Endothelial cell of umbilical vein (primary cell): ENCODE data around the gene DLGAP4. TPM values are rescaled to one million over a fixed set of nuclear protein-coding genes. Genes with fewer than 3 reads are reported as not detected.
A peak's percentile ranks its signal among the peaks of the same experiment; 100 is the strongest.

Experiments
- BruUV-seq: library from RNA; stranded (reverse); fragments of 400-500 nt; replicated peaks from 2 replicates; lab custom pipeline; 2021; lab: Mats Ljungman, UMichigan
- CTCF ChIA-PET: fragments of 300-600, 350-600 bp; sonication (Branson Sonifier 250); formaldehyde crosslinking; loops from one replicate; lab custom pipeline; 2021; ENCODE audit warnings: antibody characterized with exemption, inconsistent platforms; lab: Charles Lee
- POLR2A ChIA-PET: fragments of 300-600, 350-600 bp; sonication (Branson Sonifier 250); formaldehyde crosslinking; loops from one replicate; lab custom pipeline; 2021; ENCODE audit warnings: antibody characterized with exemption, inconsistent platforms; lab: Charles Lee
- DNase-seq: peaks from one replicate; pipeline ENCODE4 v3.0.0-alpha.2; 2011; ENCODE audit warnings: low read depth, low spot score
- FAIRE-seq: peaks from 2 replicates; lab custom pipeline; 2011; peaks lifted over from hg19 to GRCh38; lab: Jason Lieb, UNC
- H2AFZ ChIP-seq: 2 replicates; pipeline ENCODE4 v1.6.0; 2012; ENCODE audit warnings: low read depth, low read length, control low read depth, inconsistent platforms
- H3K27ac ChIP-seq: 2 replicates; pipeline ENCODE4 v1.5.1; 2011; ENCODE audit warnings: low read depth, mild to moderate bottlenecking, control low read depth, low read length, moderate library complexity; ENCODE audit not compliant: insufficient read depth
- H3K27me3 ChIP-seq, 2 experiments: 2 replicates each; pipeline versions ENCODE4 v1.6.0 to v1.6.1; 2011; ENCODE audit warnings: low read length in 2 of 2, mixed read lengths in 1 of 2; ENCODE audit not compliant: control insufficient read depth in 2 of 2, insufficient read depth in 2 of 2
- H3K36me3 ChIP-seq, 2 experiments: 2 replicates in 1 of 2; 3 replicates in 1 of 2; pipeline ENCODE4 v1.5.1; 2011; ENCODE audit warnings: low read length in 2 of 2, mild to moderate bottlenecking in 1 of 2, moderate library complexity in 1 of 2; ENCODE audit not compliant: control insufficient read depth in 2 of 2, insufficient read depth in 2 of 2; ENCODE audit errors: extremely low read depth in 1 of 2
- H3K4me1 ChIP-seq: 3 replicates; pipeline ENCODE4 v1.5.1; 2011; ENCODE audit warnings: mild to moderate bottlenecking, low read length; ENCODE audit not compliant: control insufficient read depth, insufficient read depth; ENCODE audit errors: extremely low read depth
- H3K4me2 ChIP-seq: 2 replicates; pipeline ENCODE4 v1.6.1; 2011; ENCODE audit warnings: low read length, control low read depth, mixed read lengths; ENCODE audit not compliant: insufficient read depth
- H3K4me3 ChIP-seq, 3 experiments: fragments of 200-600 bp in 1 of 3; sonication (generic), shearing (Covaris generic) in 1 of 3; replicated peaks in 1 of 3; 2 replicates each; pipeline ENCODE4 v1.5.1; 2011 to 2016; ENCODE audit warnings: control low read depth in 3 of 3, low read length in 3 of 3, mild to moderate bottlenecking in 2 of 3, inconsistent platforms in 1 of 3, low read depth in 1 of 3, moderate library complexity in 1 of 3; ENCODE audit not compliant: insufficient read depth in 1 of 3
- H3K79me2 ChIP-seq: 2 replicates; pipeline ENCODE4 v1.6.0; 2012; ENCODE audit warnings: low read length, inconsistent platforms; ENCODE audit not compliant: control insufficient read depth, insufficient read depth
- H3K9ac ChIP-seq: replicated peaks from 2 replicates; pipeline ENCODE3; 2011; ENCODE audit warnings: low read length, control low read depth; ENCODE audit not compliant: insufficient read depth; ENCODE audit errors: extremely low read depth
- H3K9me1 ChIP-seq: replicated peaks from 3 replicates; pipeline ENCODE4 v1.6.0; 2011; ENCODE audit warnings: mild to moderate bottlenecking, low read length; ENCODE audit not compliant: control insufficient read depth, insufficient read depth; ENCODE audit errors: extremely low read depth
- H3K9me3 ChIP-seq: replicated peaks from 2 replicates; pipeline ENCODE4 v1.5.1; 2012; ENCODE audit warnings: low read length, inconsistent platforms; ENCODE audit not compliant: control insufficient read depth, insufficient read depth
- H4K20me1 ChIP-seq: replicated peaks from 2 replicates; pipeline ENCODE3; 2011; ENCODE audit warnings: mild to moderate bottlenecking, low read length; ENCODE audit not compliant: control insufficient read depth, insufficient read depth; ENCODE audit errors: extremely low read depth
- EZH2 ChIP-seq: IDR thresholded peaks from 2 replicates; pipeline ENCODE4 v1.6.1; 2012; ENCODE audit warnings: borderline replicate concordance, low read depth, mild to moderate bottlenecking, moderate library complexity, low read length, inconsistent platforms; ENCODE audit not compliant: severe bottlenecking
- FOS ChIP-seq: IDR thresholded peaks from 2 replicates; pipeline ENCODE4 v1.6.1; 2011; ENCODE audit warnings: mild to moderate bottlenecking, low read length, moderate library complexity, borderline replicate concordance; ENCODE audit not compliant: insufficient read depth
- GATA2 ChIP-seq: IDR thresholded peaks from 2 replicates; pipeline ENCODE4 v1.7.0; 2011; ENCODE audit warnings: low read depth, mild to moderate bottlenecking, moderate library complexity, mixed read lengths, low read length; ENCODE audit not compliant: insufficient read length, insufficient read depth
- JUN ChIP-seq: IDR thresholded peaks from 2 replicates; pipeline ENCODE4 v1.6.1; 2011; ENCODE audit warnings: borderline replicate concordance, low read depth; ENCODE audit not compliant: insufficient read length, insufficient read depth
- MYC ChIP-seq: IDR thresholded peaks from one replicate; pipeline ENCODE4 v1.6.1; 2011; ENCODE audit warnings: mild to moderate bottlenecking, low read depth, low read length
- POLR2A ChIP-seq: IDR thresholded peaks from 2 replicates; pipeline ENCODE4 v1.6.1; 2012; ENCODE audit warnings: low read depth, mild to moderate bottlenecking, control low read depth, low read length
- POLR2AphosphoS5 ChIP-seq: IDR thresholded peaks from 2 replicates; pipeline ENCODE4 v1.6.1; 2012; ENCODE audit warnings: low read depth, mild to moderate bottlenecking, control low read depth, low read length, moderate library complexity; ENCODE audit not compliant: insufficient read depth
- dilution Hi-C: fragments of 300-500 bp; cut with MboI; formaldehyde crosslinking; loops from one replicate; pipeline ENCODE4 v1.15.0; 2019; ENCODE audit warnings: low sequenced_read_pairs; ENCODE audit not compliant: extremely low pct_ligation_motif_present
- intact Hi-C: fragments of 100-400 bp; cut with micrococcal nuclease; formaldehyde crosslinking; loops from one replicate; pipeline ENCODE4 v1.10.0; 2022
- polyA plus RNA-seq, 4 experiments: library from polyadenylated mRNA; depleted of rRNA in 3 of 4; stranded (reverse) in 3 of 4; unstranded in 1 of 4; fragments of >200 nt; gene quantifications; 2 replicates each; pipeline versions ENCODE4 v1.2.1 to v1.2.3, GENCODE V29; 2011 to 2012; ENCODE audit warnings: missing spikeins in 1 of 4
- total RNA-seq: library from RNA; stranded (reverse); gene quantifications from 2 replicates; pipeline ENCODE4 v1.2.3, GENCODE V29; 2021
- TF ChIP-seq, protein P1 (sequence below): IDR thresholded peaks from 2 replicates; pipeline ENCODE4 v1.6.1; 2011; ENCODE audit not compliant: insufficient read depth, insufficient read length

DLGAP4 gene
- total and polyA plus RNA-seq, 2 donors (not counting 3 experiments of a cell fraction or from before 2014, with no cell fraction given), result 57.5 to 125 TPM

DNA sequence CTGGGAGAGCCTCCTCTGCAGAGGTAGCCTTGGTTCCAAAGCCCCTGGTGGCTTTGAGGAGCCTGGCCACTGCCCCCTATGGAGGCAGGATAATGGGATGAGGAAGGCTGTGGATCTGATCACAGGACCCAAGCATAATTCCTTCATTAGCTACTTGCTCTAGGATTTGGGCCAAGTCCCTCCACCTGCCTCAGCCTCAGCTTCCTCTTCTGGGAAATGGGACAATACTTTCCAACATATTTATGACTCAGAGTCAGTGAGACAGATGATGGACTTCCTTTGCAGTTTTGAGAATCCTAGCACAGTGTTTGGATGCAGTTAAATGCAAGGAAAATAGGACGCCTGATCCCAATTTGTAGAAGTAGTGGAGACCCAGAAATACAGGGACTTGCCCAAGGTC, 171.3 kb downstream of the DLGAP4 start:
- intact Hi-C loops, result no loop called here
- H3K4me3 ChIP-seq, result no peak overlapping the region
- H3K4me2 ChIP-seq, result peak overlapping the region; percentile 12
- peak; percentile 50 for FAIRE-seq
- POLR2A ChIA-PET, result interaction anchor here (1.2 kb wide), 1 partner anchor 12 kb away, joined by 3 read pairs; no protein-coding TSS in a partner anchor
- H3K27ac ChIP-seq, result no peak overlapping the region
- H2AFZ ChIP-seq, result no peak overlapping the region
- H3K9me3 ChIP-seq, result no peaks in the 10 kb centered on the region
- no peaks in the 10 kb centered on the region for H3K27me3 ChIP-seq
- peaks cover 11% of the 10 kb centered on the region for H3K4me1 ChIP-seq
- peaks cover 0 to 2% of the 10 kb centered on the region in 2 experiments for H3K36me3 ChIP-seq
- no peak overlapping the region for H3K9ac ChIP-seq
- no TSS peak for BruUV-seq
- no peak for TF ChIP-seq GATA2
- no peak for TF ChIP-seq EZH2
- no peak for TF ChIP-seq JUN
- TF ChIP-seq, protein P1, sequence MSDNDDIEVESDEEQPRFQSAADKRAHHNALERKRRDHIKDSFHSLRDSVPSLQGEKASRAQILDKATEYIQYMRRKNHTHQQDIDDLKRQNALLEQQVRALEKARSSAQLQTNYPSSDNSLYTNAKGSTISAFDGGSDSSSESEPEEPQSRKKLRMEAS, result no peak
- no peak for TF ChIP-seq MYC
- TF ChIP-seq FOS, result no peak
- TF ChIP-seq POLR2AphosphoS5, result peak; percentile 31
- TF ChIP-seq POLR2A, result no peak
- dilution Hi-C loops, result no loop called here
- no peaks in the 10 kb centered on the region for H3K9me1 ChIP-seq
- peaks cover 5% of the 10 kb centered on the region for H4K20me1 ChIP-seq
- CTCF ChIA-PET, result interaction anchor here (1.6 kb wide), 1 partner anchor 15 kb away, joined by 11 read pairs; no protein-coding TSS in a partner anchor
- peaks cover 91% of the 10 kb centered on the region for H3K79me2 ChIP-seq
- no peak for DNase-seq
